ENCODE measurements around the gene TLR3. TPM values are rescaled to one million over a fixed set of nuclear protein-coding genes. Genes with fewer than 3 reads are reported as not detected.
"Not testable (repeated sequence)": the region's sequence is repeated elsewhere in the genome, so short reads cannot be mapped to it uniquely, and the experiment has no call there.

Gene TLR3
- total and polyA plus RNA-seq, 7 donors: 1.8 to 8.2 (median 3.1) TPM

DNA sequence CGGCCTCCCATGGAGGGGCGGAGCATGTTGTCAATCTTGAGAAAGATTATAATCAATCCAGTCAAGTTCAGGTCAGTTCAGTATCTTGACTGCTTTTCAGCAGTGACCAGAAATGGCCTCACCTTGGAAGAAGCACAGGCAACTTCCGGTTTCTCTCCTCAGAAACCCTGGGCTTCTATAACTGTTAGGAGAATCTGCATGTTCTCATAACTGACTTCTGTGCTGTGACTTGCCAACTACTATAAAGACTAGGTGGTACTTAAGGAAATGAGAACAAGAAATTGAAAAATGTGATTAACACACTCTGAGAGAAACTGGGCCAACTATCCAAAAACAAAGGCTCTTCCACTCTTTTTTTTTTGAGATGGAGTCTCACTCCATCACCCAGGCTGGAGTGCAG lies 35.9 kb upstream of the TLR3 start:
- no peak overlapping the region for H3K4me3 ChIP-seq
- peak overlapping the region; percentile 85 to 90 (median 88) for H3K27ac ChIP-seq
- DNase-seq: no peak
- WGBS, 2 donors: 61 to 75% methylated on average over 3 of the region's 3 CpGs
- peaks cover 0 to 51% (median 42%) of the 10 kb centered on the region in 4 donors for H3K4me1 ChIP-seq
- no peaks in the 10 kb centered on the region for H3K27me3 ChIP-seq
- no peaks in the 10 kb centered on the region for H3K36me3 ChIP-seq
- TF ChIP-seq POLR2A (IDR thresholded peaks at IDR 0.05) (no peak), POLR2AphosphoS5 (IDR thresholded peaks at IDR 0.05) (peak; percentile 14 to 56 (median 46)), EP300 (IDR thresholded peaks at IDR 0.05) (no peak)
- TF ChIP-seq, protein P1, sequence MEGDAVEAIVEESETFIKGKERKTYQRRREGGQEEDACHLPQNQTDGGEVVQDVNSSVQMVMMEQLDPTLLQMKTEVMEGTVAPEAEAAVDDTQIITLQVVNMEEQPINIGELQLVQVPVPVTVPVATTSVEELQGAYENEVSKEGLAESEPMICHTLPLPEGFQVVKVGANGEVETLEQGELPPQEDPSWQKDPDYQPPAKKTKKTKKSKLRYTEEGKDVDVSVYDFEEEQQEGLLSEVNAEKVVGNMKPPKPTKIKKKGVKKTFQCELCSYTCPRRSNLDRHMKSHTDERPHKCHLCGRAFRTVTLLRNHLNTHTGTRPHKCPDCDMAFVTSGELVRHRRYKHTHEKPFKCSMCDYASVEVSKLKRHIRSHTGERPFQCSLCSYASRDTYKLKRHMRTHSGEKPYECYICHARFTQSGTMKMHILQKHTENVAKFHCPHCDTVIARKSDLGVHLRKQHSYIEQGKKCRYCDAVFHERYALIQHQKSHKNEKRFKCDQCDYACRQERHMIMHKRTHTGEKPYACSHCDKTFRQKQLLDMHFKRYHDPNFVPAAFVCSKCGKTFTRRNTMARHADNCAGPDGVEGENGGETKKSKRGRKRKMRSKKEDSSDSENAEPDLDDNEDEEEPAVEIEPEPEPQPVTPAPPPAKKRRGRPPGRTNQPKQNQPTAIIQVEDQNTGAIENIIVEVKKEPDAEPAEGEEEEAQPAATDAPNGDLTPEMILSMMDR (IDR thresholded peaks at IDR 0.05): no peak
- intact Hi-C loops (cut with DNase I): loop anchor here (5.0 to 10.0 kb wide), 3 partner anchors 296 to 828 kb away; partner anchors contain the start of genes CFAP97, PDLIM3 and SNX25
- H3K9me3 ChIP-seq: no peaks in the 10 kb centered on the region

DNA sequence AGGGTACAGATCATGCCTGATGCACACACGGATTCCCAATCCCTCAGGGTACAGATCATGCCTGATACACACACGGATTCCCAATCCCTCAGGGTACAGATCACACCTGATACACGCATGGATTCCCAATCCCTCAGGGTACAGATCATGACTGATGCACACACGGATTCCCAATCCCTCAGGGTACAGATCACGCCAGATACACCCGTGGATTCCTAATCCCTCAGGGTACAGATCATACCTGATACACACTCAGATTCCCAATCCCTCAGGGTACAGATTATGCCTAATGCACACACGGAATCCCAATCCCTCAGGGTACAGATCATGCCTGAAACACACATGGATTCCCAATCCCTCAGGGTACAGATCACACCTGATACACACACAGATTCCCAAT lies 34.3 kb upstream of the TLR3 start:
- H3K27me3 ChIP-seq, H3K36me3 ChIP-seq, H3K4me3 ChIP-seq, H3K9me3 ChIP-seq, H3K27ac ChIP-seq, DNase-seq: not testable (repeated sequence)
- WGBS, 2 donors: 86 to 87% methylated on average over 7 of the region's 7 CpGs
- peaks cover 0 to 54% (median 42%) of the 10 kb centered on the region in 4 donors for H3K4me1 ChIP-seq
- intact Hi-C loops (cut with DNase I): loop anchor here (5.0 to 10.0 kb wide), 7 partner anchors 297 to 887 kb away; partner anchors contain the start of genes CCDC110, CFAP97, PDLIM3 and SNX25

DNA sequence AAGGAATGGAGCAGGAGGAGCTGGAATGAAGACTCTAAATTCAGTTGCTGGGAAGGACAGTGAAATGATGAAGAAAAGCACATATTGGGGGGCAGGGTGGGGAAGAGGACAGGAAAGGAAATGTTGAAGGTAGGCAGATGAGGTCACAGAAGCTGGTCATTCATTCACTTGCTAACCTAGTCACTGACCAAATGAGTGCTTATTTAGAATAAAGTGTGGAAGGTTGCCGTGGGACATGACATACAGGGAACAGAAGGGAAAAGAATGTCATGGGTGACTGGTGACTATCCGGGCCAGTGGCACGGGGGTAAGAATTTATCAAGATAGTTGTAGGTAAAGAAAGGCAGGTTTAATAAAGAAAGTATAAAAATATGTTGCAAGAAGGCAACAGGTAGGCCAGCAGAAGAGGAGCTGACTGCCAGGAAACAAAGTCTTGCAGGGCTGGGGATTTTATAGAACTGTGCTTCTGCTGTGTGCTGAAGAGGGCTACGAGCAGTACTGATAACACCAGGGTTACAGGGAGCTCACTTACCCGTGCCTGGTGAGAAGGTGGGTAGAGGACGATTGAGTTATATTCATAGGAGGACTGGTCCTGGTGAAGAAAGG lies 31.9 kb upstream of the TLR3 start:
- 80 to 89% methylated on average over 6 of the region's 6 CpGs for WGBS, 2 donors
- H3K36me3 ChIP-seq: no peaks in the 10 kb centered on the region
- H3K4me1 ChIP-seq: peaks cover 0 to 39% (median 23%) of the 10 kb centered on the region in 4 donors
- H3K9me3 ChIP-seq: no peaks in the 10 kb centered on the region
- no peak for TF ChIP-seq EP300 (IDR thresholded peaks at IDR 0.05)
- no peak for TF ChIP-seq POLR2A (IDR thresholded peaks at IDR 0.05)
- TF ChIP-seq, protein P1 (IDR thresholded peaks at IDR 0.05): no peak
- no peak for TF ChIP-seq POLR2AphosphoS5 (IDR thresholded peaks at IDR 0.05)
- no peak overlapping the region for H3K4me3 ChIP-seq
- peak overlapping the region in 1 of 4 donors; percentile 17 for H3K27ac ChIP-seq
- intact Hi-C loops (cut with DNase I): loop anchor here (5.0 to 10.0 kb wide), 6 partner anchors 440 to 890 kb away; partner anchors contain the start of genes CCDC110, CFAP97, PDLIM3 and SNX25
- no peaks in the 10 kb centered on the region for H3K27me3 ChIP-seq
- no peak for DNase-seq

DNA sequence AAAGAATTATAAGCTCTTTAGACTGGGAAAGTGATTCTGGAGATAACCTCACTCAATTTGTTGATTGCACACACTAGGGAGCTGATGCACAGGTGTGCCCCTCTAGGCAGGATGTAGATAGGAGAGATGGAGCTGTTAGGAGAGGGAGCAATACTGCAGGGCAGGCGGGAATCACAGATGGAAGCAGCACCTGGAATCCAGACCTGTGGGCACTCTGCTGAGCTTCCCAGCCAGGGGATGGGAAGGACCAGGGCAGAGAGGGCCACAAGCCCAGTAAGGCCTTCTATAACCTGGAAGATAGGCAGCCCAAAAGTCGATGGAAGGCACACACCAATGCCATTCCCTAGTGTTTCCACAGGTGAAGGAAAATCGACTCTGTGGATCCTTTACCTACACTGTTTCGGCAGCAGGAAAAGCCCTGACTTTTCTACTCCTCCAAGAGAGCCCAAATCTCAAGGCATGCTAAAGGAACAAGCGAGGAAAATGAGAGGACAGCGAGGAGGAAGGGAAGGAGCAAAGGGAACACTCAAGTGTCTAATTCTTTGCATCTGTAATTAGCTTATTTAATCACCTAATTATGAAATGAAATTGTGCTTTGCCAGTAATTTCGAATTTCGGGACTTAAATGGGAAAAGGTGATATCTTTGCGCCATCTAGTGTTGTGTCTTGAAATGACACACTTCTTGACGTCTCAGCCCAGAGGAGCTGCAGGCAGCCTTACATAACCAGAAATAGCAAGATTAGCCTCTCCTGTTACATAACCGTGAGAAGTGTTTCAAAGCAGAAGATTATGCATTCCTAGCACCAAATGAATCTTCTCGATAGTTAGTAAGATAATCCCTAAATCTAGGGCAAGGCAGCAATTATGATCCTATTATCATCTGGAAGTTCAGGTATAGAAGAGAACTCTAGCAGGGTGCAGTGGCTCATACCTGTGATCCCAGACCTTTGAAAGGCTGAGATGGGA lies 31.0 kb upstream of the TLR3 start:
- peak; percentile 82 for DNase-seq
- peak overlapping the region; percentile 68 to 87 (median 74) for H3K27ac ChIP-seq
- no peaks in the 10 kb centered on the region for H3K36me3 ChIP-seq
- H3K27me3 ChIP-seq: no peaks in the 10 kb centered on the region
- TF ChIP-seq, protein P1 (IDR thresholded peaks at IDR 0.05): peak; percentile 76 to 85 (median 80)
- peak in 2 of 4 donors; percentile 34 to 55 for TF ChIP-seq POLR2AphosphoS5 (IDR thresholded peaks at IDR 0.05)
- TF ChIP-seq EP300 (IDR thresholded peaks at IDR 0.05): no peak
- intact Hi-C loops (cut with DNase I): loop anchor here (2.0 to 10.0 kb wide), 7 partner anchors 397 to 891 kb away; partner anchors contain the start of genes CCDC110, CFAP97, PDLIM3 and SNX25
- WGBS, 2 donors: 20 to 28% methylated on average over 12 of the region's 12 CpGs
- no peaks in the 10 kb centered on the region for H3K9me3 ChIP-seq
- H3K4me3 ChIP-seq: no peak overlapping the region
- H3K4me1 ChIP-seq: peaks cover 0 to 30% (median 18%) of the 10 kb centered on the region in 4 donors

Measured in sigmoid colon (tissue), 7 donors.